ENCODE measurements around the gene RABGGTA. TPM values are rescaled to one million over a fixed set of nuclear protein-coding genes. Genes with fewer than 3 reads are reported as not detected.

The RABGGTA gene
- polyA plus RNA-seq, 3 donors = 34.5 to 125 (median 35.4) TPM

GRCh38 chr14:24315243-24315806 is 43.9 kb upstream of the RABGGTA start:
- Histone ChIP-seq H4K20me1 (ENCODE audit: insufficient read depth, low read length) (peaks cover 21% of the 10 kb centered on the region), H3K27ac (ENCODE audit: low read depth in 1 of 2, low read length in 2 of 2) (peak overlapping the region; percentile 85 to 89), H3K4me3 (replicated peaks in 1 of 3; ENCODE audit: low read depth in 2 of 3, low read length in 3 of 3) (peak overlapping the region; percentile 24 to 84 (median 30)), H3K4me2 (replicated peaks; ENCODE audit: extremely low read depth, low read length, poor library complexity, severe bottlenecking) (peak overlapping the region; percentile 93), H3K4me1 (ENCODE audit: control insufficient read depth in 1 of 2, insufficient read depth in 2 of 2, low read length in 2 of 2) (peaks cover 81 to 92% of the 10 kb centered on the region in 2 donors), H3K27me3 (ENCODE audit: control insufficient read depth in 2 of 2, insufficient read depth in 2 of 2, low read length in 2 of 2) (no peaks in the 10 kb centered on the region), H3K36me3 (replicated peaks in 1 of 2; ENCODE audit: control insufficient read depth in 1 of 2, insufficient read depth in 2 of 2, low read length in 2 of 2) (no peaks in the 10 kb centered on the region), H2AFZ (ENCODE audit: insufficient read depth, low read depth, low read length, poor library complexity, severe bottlenecking) (no peak overlapping the region), H3K79me2 (ENCODE audit: insufficient read depth, low read length) (peaks cover 48% of the 10 kb centered on the region), H3K9me3 (replicated peaks in 1 of 2; ENCODE audit: control insufficient read depth in 1 of 2, insufficient read depth in 1 of 2, low read length in 2 of 2) (no peaks in the 10 kb centered on the region), H3K9ac (ENCODE audit: insufficient read depth, low read length, poor library complexity, severe bottlenecking) (peak overlapping the region; percentile 39)
- intact Hi-C loops (cut with micrococcal nuclease) = no loop called here
- Mint-ChIP-seq H3K4me3 (peak overlapping the region; percentile 81 to 95), H3K4me1 (peaks cover 84% of the 10 kb centered on the region), H3K27ac (peak overlapping the region; percentile 95 to 99 (median 98)), H3K9me3 (peaks cover 0 to 2% (median 0%) of the 10 kb centered on the region in 7 donors), H3K36me3 (peaks cover 26 to 30% of the 10 kb centered on the region in 2 donors), H3K27me3 (ENCODE audit: low read depth in 3 of 3) (peaks cover 1 to 4% (median 3%) of the 10 kb centered on the region in 3 donors)
- TF ChIP-seq CTCF (IDR thresholded peaks at IDR 0.05) = no peak
- DNase-seq = peak in 1 of 3 donors; percentile 35
- WGBS (ENCODE audit: insufficient coverage) = 87% methylated on average over 4 of the region's 10 CpGs

- peak overlapping the region; percentile 39 for H3K9ac ChIP-seq (ENCODE audit: insufficient read depth, low read length, poor library complexity, severe bottlenecking)
- peak overlapping the region; percentile 85 to 89 for H3K27ac ChIP-seq (ENCODE audit: low read depth in 1 of 2, low read length in 2 of 2)
Measured at GRCh38 chr14:24314377-24315193, 43.2 kb upstream of the RABGGTA start.

More at GRCh38 chr14:24314377-24315193, 43.2 kb upstream of the RABGGTA start:
- intact Hi-C loops (cut with micrococcal nuclease) = loop anchor here in 1 of 2 donors (5.0 kb wide), 2 partner anchors 37 to 82 kb away; partner anchors contain the start of genes GMPR2 and NEDD8
- Mint-ChIP-seq H3K27ac (peak overlapping the region; percentile 95 to 99 (median 98)), H3K9me3 (peaks cover 0 to 2% (median 0%) of the 10 kb centered on the region in 7 donors), H3K4me3 (peak overlapping the region; percentile 81 to 95), H3K4me1 (peaks cover 86% of the 10 kb centered on the region), H3K36me3 (peaks cover 26 to 33% of the 10 kb centered on the region in 2 donors), H3K27me3 (ENCODE audit: low read depth in 3 of 3) (peaks cover 0 to 3% (median 1%) of the 10 kb centered on the region in 3 donors)
- peak overlapping the region; percentile 24 to 84 (median 30) for H3K4me3 ChIP-seq (replicated peaks in 1 of 3; ENCODE audit: low read depth in 2 of 3, low read length in 3 of 3)
- H3K4me1 ChIP-seq (ENCODE audit: control insufficient read depth in 1 of 2, insufficient read depth in 2 of 2, low read length in 2 of 2) = peaks cover 88 to 99% of the 10 kb centered on the region in 2 donors
- H3K36me3 ChIP-seq (replicated peaks in 1 of 2; ENCODE audit: control insufficient read depth in 1 of 2, insufficient read depth in 2 of 2, low read length in 2 of 2) = peaks cover 0 to 4% of the 10 kb centered on the region in 2 donors
- no peak for TF ChIP-seq CTCF (IDR thresholded peaks at IDR 0.05)
- DNase-seq = peak in 1 of 3 donors; percentile 37
- H3K79me2 ChIP-seq (ENCODE audit: insufficient read depth, low read length) = peaks cover 56% of the 10 kb centered on the region
- peak overlapping the region; percentile 93 for H3K4me2 ChIP-seq (replicated peaks; ENCODE audit: extremely low read depth, low read length, poor library complexity, severe bottlenecking)
- 0% methylated on average over 1 of the region's 5 CpGs for WGBS (ENCODE audit: insufficient coverage)
- H4K20me1 ChIP-seq (ENCODE audit: insufficient read depth, low read length) = peaks cover 28% of the 10 kb centered on the region
- H3K9me3 ChIP-seq (replicated peaks in 1 of 2; ENCODE audit: control insufficient read depth in 1 of 2, insufficient read depth in 1 of 2, low read length in 2 of 2) = no peaks in the 10 kb centered on the region
- peak overlapping the region; percentile 13 for H2AFZ ChIP-seq (ENCODE audit: insufficient read depth, low read depth, low read length, poor library complexity, severe bottlenecking)
- no peaks in the 10 kb centered on the region for H3K27me3 ChIP-seq (ENCODE audit: control insufficient read depth in 2 of 2, insufficient read depth in 2 of 2, low read length in 2 of 2)
